NCI-H2081 (cell line): ENCODE measurements around the gene EIF3F.

Experiments
- DNase-seq, 2 experiments: peaks; one replicate each; lab custom pipeline; 2025; lab: John Stamatoyannopoulos, UW

Gene EIF3F

GRCh38 chr11:8039530-8040260 is 52.6 kb downstream of the EIF3F start:
- no peak for DNase-seq

- DNase-seq: no peak
These were observed 53.3 kb downstream of the EIF3F start for GRCh38 chr11:8040261-8040920.

DNA sequence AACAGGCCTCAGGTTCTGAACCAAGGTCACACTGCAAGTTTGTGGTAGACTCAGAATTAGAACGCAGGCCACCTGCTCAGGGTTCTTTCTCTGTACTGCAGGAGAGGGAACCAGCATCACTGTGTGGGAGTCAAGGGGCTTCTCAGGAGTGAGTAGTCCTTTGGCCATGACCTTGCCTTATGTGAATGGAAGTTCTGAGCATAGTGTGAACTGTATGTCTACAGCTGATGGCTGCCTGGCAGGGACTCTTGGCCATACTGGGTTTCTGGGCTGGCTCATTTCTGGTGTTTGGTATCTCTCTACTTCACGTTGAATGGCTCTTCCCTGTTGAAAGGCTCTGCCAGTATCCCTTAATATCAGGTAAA is 53.8 kb downstream of the EIF3F start:
- DNase-seq: no peak

GRCh38 chr11:8041576-8041975 is 54.4 kb downstream of the EIF3F start:
- DNase-seq: no peak

DNA sequence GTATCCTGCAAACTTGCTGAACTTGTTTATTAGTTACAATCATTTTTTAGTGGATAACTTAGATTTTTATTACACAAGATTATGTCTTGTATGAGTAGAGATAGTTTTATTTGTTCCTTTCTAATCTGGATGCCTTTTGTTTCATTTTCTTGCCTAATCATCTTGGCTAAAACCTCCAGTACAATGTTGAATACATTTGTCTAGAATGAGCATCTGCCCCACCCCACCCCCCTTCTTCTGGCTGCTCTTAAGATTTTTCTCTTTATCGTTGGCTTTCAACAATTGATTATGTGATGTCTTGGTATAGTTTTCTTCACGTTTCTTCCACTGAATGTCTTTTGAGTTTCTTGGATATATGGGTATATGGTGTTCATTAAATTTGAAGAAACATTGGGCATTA is 56.6 kb downstream of the EIF3F start:
- no peak for DNase-seq

DNA sequence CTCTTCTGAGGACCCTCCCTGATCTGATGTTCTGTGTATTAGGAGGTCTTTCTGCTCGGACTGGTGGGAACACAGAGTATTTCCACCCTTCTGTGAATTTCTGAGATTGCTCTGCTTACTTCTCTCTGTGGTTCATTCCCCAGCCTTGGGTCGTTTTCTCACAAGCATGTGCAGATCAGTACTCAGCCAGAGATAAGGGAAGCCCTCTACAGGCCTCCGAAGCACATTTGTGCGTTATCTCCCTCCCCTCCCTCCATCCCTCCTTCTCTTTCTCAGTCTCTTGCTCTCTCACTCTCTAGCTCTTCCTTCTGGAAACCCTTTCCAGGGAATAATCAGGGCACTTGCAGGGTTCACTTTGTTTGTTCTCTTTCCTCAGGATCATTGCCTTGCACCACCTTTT is 58.7 kb downstream of the EIF3F start:
- no peak for DNase-seq

- no peak for DNase-seq
These were observed 60.2 kb downstream of the EIF3F start for GRCh38 chr11:8047382-8047781.

DNA sequence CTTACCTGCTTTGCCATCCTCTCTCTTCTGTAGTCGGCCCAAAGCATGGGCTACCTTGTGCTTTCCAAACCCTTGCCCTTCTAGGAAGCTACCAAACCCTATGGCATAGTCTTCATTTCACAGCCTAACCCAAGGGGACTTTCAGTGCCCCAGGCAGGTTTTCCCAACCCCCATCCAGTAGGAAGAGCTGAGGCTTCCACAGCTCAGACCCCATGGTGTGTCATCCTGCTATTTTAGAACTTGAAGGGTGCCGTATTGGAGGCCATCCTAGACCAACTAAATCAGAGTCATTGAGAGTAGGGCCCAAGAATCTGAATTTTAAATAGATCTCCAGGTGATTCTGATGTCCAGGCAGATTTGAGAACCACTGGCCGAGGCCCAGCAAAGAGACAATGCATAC is 61.9 kb downstream of the EIF3F start:
- no peak for DNase-seq
